GM18873 (cell line): ENCODE results near the gene PHRF1.
A peak's percentile ranks its signal among the peaks of the same experiment; 100 is the strongest.

Experiments used
- ATAC-seq: cut with Tn5 transposase; IDR thresholded peaks from one replicate; pipeline ENCODE4 v1.9.1; 2021; ENCODE audit warnings: mild to moderate bottlenecking, moderate library complexity, moderate number of reproducible peaks; ENCODE audit not compliant: unreplicated experiment, low FRiP score

Gene PHRF1

DNA sequence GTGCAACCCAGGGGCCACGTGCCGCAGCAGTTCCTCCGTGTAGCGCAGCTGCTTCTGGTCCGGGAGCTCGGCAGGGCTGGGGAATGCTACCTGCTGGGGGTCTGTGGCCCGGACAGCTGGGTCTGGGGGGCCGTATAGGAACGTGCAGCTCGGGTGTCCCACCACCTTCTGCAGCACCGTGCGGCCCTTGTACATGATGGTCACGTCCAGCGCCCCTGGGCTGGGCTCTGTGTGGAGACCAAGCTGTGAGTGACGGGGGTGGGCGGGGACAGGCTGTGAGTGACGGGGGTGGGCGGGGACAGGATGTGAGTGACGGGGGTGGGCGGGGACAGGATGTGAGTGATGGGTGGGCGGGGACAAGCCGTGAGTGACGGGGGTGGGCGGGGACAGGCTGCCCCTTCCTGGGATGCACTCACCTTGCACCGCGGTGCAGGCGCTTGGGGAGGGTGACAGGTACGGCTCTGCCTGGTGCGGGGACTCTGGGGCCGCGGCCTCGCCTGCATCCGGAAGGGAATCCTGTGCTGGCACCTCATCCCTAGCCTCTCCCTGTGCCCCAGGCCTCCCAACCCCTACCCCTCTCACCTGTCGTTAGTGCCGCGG lies 37.2 kb downstream of the PHRF1 start:
- no peak for ATAC-seq

DNA sequence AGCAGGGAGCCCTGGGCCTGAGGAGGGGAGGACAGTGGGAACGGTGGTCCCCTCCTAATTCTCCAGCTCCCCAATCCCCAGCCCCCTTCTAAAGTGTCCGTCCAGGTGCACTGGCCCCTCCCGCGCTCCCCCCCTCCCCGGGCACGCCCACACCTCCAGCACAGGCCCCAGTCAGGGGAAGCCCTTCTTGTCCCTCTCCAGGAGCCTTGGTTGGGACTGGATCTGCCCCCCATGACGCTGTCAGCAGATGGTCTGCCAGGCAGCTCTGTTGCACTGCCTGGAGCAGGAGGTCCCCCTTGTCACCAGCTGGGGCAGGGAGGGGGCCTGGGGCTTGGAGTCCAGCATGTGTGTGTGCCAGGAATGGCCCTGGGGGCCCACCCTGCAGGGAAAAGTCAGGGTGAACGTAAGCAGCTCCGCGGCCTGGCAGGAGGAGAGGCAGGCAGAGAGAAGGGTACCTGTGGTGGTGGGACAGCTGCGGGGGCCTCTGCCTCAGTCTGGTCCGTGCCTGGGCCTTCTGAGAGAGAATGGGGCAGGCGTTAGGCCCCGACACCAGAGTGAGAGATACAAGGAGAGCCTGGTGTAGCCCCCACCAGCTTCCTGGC lies 37.9 kb downstream of the PHRF1 start:
- ATAC-seq = no peak

DNA sequence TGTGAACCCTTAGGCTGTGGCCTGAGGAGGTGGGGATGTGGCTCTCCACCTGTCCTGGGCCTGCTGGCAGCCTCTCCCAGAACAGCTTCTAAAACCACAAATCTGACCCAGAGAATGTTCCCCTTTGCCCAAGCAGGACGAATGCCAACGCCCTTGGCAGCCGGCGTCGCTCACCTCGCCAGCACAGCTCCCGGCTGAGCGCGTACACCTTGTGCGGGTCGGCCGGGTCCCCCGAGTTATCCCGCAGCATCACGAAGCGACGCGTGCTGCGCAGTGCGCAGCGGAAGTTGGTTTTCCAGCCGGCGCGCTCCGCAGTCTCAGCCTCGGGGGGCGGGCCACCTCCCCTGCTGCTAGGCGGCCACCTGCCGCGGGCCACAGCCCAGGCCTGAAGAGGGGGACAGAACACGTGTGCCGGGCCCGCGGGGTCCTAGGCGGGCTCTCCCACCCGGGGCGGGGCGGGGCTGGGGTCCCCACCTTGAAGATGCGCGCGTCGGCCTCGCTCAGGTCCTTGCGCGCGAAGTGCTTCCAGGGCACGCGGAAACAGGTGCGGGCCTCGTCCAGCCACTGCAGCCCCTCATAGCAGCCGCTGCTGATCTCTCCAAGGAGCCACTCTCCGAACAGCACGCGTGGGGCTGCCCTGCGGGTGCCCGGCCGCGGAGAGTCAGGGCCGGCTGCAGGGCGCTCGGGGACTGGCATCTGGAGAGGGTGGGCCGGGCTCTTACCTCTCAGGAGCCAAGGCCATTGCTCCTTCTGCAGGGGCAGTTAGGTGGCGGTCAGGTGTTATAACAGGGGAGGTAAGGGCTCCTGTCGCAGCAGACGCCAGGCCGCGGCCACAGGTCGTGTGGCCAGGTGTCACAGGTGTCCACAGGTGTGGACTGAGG lies 38.6 kb downstream of the PHRF1 start:
- ATAC-seq = peak; percentile 9

DNA sequence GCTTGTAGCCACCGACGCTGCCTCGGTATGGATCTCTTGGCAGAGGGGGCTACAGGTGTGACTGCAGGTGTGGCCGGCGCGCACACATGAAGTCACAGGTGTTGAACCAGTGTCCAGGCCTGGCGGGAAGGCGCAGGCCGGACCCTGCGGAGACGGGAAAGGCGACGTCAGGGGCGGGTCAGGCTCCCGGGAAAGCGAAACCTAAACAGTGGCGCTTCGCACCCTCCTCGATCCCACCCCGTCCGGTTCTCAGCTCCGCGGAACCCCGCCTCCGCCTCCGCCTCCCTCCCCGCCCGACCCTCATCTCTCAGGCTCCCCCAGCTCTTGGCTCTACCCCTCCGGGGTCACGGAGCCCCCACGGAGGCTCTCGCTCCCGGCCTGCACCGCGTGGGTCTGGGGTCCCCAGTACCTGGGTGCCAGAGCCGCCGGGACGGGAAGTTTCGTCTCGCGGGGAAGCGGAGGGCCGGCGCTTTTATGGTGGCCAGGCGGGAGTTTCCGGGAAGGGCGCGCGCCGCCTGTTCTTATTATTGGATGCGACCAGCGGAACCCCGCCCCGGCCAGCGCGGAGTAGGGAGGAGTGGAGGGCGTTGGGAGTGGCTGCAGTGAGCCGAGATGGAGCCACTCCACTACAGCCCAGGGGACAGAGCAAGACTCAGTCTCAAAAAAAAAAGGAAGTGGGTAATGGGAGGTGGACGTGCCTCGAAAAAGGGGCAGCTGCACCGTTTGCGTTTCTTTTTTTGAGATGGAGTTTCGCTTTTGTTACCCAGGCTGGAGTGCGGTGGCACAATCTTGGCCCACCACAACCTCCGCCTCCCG lies 39.4 kb downstream of the PHRF1 start, which contains the start of gene IRF7:
TSS of gene IRF7 (minus strand) at position 447 of the 816 bp plus-strand sequence. CDS start 586 bp downstream, outside the sequence.
- peak; percentile 62 for ATAC-seq

DNA sequence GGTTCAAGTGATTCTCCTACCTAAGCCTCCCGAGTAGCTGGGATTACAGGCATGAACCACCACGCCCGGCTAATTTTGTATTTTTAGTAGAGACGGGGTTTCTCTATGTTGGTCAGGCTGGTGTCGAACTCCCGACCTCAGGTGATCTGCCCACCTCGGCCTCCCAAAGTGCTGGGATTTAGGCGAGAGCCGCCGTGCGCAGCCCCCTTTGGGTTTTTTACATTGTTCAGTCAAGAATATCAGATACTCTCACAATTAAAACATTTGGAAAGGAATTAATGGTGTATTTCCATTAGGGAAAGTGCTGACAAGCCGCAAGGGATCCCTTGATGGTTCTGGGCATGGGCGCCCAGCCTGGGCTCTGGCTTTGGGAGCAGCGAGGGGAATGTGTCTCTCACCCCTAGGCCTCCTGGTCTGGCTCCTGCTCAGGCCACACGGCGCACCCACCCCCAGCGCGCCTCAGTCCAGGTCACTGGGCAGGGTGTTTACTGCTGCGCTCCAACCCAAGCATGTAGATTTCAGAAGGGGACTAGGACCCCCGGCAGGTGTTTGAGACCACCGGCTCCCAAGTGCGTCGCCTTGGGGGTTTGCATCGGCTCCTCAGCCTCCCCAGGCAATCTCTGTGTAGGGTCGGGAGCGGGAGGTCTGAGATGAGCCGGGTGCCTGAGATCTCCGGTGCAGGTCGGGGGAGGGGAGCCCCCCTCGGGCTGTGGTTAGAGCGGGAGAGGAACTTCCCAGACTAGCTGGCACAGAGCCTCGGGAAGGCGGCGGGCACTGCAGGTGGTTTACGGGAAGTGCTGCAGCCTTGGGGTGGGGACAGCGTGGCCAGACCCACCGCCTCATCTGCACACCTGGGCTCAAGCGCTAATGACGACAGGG lies 40.3 kb downstream of the PHRF1 start:
- no peak for ATAC-seq

DNA sequence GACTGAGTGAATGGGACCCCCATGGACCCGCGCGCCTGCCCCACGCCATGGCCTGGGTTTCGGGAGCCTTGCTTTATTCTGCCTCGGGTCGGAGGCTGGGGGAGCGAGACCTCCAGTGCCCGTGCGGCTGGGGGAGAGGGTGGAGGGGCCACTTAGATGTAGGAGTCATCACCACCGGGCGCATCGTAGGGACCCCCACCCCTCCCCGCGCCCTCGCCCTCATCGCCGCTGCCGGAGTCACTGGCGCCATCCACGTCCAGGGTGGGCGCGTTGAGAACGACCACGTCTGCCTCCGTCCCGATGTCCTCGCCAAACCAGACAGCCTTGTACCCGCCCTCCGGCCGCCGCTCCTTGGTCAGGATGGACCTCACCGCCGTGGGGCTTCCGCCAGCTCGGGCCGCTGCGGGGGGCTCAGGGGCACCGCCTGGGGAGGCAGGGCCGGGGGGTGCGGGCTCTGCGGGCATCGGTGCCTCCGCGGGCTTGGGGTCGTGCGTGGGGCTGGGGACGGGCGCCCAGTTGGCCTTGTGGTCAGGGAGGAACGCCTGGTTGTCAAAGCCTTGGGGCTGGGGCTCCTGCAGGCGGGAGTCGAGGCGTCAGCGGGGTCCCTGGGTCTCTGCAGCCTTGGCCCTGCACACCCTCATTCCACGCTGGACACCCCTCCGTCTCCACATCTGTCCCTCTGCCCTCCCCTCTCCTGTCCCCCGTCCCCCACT lies 41.1 kb downstream of the PHRF1 start:
- ATAC-seq = no peak

DNA sequence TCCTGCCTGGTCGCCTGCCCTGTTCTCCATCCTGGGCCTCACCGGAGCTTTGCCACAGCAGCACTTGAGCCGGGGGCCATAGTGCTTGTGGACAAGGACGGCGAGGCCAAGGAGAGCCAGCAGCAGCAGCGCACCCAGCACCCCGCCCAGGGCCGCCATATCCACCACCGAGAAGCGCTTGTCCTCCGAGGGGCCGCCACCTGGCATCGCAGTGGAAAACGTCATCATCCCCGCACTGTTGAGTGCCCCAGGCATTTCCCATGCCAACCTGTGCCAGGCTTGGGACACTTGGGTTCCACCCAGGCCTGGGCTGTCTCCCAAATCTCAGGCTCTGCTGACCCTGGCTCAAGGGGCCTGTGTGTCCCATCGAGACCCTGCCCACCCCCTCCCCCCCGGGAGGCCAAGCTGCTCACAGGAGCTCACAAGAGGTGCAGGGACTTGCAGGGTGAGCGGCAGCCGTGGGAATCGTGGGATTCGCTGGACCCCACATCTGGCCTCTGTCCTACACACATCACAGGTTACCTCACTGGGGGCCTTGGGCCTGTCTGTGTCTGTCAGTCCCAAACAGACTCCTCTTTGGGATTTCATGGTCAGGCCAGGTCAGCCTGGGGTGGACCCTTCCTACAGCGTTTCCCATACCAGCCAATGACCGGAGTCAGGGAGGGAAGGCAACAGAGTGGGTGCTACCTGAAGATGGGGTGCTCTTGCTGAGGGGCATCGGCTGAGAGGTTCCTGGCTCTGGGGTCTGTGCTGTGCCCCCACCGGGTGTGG lies 41.8 kb downstream of the PHRF1 start:
- ATAC-seq = no peak

DNA sequence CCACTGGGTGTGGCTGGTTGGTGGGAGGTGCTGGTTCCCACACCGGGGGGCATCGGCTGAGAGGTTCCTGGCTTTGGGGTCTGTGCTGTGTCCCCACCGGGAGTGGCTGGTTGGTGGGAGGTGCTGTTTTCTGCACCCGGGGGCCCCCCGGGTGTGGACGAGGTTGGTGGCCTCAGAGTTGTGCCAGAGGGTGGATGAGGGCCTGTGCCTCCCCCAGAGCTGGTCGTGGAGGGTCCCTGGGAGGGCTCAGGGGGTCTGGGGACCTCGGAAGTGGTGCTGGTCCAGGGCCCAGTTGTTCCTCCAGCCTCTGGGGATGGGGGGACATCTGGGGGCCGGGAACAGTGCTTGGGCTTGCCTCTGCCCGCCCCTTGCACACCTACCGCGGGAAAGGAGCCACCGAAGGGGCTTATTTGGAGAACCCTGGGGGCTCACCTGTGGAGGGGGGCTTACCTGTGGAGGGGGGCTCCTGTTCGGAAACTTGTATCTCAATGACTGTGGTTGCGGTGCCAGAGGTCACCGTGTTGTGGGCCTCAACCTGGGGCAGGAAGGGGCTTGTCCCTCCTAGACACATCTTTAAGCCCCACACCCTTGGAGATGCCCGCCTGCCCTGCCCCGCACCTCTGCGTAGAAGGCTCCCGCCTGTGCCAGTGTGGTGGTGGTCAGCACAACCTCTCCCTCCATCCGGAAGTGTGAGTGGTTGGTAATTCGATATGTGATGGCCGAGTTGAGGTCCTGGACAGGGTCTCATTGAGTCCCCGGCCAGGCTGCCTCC lies 42.8 kb downstream of the PHRF1 start:
- ATAC-seq = no peak

DNA sequence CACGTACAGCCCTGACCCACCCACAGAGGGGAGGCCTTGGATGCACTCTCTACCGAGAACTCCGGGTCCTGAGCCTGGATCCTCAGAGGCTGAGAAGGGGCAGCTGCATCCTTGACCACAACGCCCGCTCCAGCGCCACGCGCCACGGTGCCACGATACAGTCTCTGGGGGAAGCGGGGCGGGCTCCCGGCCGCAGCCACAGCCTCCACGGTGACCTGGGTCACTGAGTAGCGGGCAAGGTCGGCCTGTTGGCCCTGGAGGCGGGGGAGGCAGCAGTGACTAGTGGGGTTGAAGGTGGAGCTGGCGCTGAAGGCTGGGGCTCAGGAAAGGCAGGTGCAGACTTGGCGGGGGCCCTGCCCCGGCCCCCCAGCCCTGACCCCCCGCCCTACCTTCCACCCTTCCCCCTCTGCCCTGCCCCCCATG lies 43.4 kb downstream of the PHRF1 start:
- ATAC-seq = no peak

DNA sequence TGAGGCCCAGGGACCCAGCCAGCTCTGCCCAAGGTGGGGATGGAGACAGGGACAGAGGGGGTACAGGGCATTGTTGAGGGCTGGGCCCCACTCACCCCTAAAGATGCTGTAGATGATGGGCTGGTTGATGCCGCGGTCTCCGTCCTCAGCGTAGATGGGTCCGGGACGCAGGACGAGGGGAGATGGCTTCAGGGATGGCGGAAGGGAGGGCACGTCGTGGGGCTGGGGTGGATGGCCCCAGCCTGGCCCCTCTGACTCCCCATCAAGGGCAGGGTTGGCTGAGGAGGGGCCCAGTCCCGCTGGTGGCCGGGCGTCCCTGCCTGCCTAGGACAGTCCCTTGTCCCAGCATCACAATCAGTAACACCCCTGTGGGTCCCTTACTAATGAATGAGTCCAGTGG lies 43.9 kb downstream of the PHRF1 start:
- ATAC-seq = no peak

DNA sequence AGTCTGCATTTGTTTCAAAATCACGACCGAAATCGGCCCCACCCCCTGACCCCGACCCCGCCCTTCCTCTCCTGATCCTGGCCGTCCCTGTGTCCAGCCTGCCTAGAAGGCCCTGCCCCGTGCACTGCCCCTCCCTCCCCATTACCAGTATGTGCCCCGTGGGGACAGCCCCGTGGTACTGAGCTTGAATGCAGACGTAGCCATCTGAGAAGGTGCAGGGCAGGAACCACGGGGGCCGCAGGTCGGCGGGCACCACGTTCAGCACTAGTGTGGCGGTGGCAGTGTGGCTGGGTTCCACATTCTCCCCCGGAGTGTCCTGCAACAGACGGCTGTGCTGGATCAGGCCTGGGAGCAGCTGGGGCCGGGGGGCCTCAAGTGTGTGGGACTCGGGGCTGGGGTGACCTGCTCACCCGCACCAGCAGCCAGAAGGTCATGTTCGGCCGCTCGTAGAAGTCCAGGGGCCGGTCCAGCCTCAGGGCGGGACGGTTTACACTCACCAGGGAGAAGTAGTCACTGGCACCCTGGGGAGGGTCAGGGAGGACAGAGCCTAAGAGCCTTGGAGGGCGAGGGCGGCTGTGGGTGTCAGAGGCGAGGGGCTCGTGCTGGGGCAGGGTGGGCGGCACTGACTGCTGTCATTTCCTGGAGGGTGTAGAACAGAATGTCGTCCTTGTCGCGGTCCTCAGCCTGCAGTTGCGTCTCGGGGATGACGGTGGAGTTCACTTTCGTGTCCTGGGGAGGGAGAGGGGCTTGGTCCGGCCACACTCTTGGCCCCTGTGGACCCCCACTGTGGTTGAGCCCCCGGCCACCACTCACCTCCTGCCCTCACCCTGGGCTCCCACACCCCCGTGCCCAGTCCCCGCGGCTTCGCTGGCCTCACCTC lies 44.9 kb downstream of the PHRF1 start:
- no peak for ATAC-seq

DNA sequence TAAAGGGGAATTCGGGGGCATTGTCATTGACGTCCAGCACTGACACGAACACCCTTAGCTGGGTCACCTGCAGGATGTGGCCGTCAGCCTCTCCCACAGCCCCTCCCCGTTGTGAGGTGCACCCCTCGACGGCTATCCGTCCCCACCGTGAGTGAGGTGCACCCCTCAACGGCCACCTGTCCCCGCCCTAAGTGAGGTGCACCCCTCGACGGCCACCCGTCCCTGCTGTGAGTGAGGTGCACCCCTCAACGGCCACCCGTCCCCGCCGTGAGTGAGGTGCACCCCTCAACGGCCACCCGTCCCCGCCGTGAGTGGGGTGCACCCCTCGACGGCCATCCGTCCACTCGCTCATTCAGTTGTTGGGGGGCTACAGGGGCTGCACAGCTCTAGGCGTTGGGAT lies 45.6 kb downstream of the PHRF1 start:
- ATAC-seq = no peak

DNA sequence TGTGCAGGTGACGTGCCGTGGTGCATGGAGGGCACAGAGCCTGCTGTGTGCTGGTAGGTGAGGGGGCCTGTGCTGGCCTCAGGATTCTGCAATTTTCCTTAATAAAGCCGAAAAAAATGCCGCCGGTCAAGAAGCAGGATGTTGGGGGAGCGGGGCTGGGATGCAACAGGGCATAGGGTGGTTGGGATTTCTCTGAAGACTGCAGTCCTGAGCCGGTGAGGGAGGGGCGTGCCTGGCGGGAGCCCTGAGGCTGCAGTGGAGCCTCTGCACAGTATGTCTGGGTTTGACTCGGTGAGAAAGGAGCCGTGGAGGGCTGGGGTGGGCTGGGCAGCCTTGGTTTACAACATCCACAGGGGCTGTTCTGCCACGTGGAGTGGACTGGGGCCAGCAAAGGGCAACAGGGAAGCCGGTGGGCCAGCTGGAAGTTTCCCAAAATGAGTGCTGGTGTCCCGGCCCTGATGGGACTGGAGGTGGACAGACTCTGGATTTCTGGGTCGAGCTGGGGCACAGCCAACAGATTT lies 47.1 kb downstream of the PHRF1 start:
- ATAC-seq = no peak

DNA sequence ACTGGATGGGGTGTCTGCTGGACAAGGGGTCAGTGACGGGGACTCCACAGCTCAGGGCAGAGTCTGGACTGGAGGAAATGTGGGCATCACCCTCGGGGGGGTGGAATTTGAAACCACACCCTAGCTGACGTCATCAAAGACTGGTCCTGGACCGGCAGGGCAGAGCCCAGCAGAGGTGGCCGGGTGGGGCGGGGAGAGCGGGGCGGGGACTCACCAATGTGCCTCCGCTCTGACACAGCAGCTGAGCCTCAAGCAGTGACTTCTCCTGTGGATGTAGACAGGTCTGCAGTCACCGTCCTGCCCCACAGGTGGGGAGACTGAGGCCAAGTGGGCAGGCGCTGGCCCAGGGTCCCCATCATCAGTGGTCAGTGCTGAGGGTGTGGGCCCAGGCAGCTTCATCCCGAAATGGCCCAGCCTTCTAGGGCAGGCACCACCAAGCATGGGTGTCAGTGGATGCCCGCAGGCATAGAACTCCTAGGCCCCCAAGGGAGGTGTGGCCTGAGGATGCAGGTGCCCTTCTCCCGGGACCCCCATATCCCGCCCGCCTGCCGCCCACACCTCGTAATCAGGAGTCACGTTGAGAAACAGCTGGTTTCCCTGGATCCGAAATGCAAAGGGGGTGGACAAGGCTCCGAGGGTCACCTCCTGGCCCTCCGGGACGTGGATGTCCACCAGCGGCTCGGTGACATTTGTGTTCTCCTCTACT lies 47.9 kb downstream of the PHRF1 start:
- ATAC-seq = no peak

DNA sequence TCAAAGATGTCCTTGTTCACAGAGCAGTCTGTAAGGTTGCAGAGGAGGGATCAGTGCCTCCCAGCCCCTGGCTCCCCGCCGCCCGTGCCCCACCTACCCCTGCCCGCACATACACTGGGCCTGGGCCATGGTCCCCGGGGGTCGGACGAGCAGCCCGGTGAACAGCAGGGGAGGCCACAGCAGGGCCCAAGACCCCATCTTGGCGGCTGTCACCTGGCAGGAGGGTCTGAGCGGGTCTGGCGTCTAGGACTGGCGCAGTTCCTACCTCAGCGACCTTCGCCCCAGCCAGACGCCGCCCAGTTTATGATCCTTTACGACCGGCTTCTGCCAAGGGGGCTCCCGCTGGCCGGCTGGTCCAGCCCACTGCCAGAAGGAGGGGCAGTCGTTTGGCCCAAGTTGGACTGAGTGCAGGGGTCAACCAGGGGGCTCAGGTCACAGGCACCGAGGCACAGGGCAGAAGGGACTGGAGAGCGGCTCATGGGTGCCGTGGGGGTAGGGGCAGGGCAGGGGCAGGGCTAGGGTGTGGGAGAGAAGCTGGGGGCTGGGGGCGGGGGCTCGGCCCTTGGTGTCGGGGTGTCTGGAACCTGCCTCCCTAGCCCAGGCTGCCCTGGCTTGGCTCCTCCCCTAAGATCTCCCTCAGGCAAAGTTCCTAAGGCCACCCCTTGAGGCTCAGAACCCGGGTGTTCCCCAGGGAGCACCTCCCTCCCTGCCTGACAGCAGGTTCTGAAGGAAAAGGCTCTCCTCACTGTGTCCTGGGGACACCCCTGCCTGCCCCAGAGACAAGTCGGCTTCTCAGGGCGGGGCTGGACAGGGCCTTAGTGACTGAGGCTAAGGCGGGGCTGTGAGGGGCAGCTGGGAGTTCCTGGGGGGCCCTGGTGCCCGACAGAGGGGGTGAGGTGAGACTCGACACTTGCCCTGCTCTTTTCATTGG lies 48.7 kb downstream of the PHRF1 start, which contains the start of gene CDHR5:
TSS of gene CDHR5 (minus strand) at position 251 of the 931 bp plus-strand sequence. CDS start at position 198, 53 bp downstream.
- no peak for ATAC-seq
